Testis (tissue), 2 donors: ENCODE data around the gene SEZ6.

Experiments used
- CTCF ChIP-seq, 3 experiments: fragments of 450-650 bp in 2 of 3; fragments of 200-600 bp in 1 of 3; sonication (generic) in 1 of 3; IDR thresholded peaks; one replicate each; pipeline ENCODE4 v1.5.1; 2016 to 2019; ENCODE audit warnings: antibody characterized with exemption in 3 of 3, mild to moderate bottlenecking in 2 of 3, moderate library complexity in 1 of 3
- POLR2A ChIP-seq: fragments of 450-650 bp; IDR thresholded peaks from one replicate; pipeline ENCODE4 v1.6.1; 2017; ENCODE audit warnings: antibody characterized with exemption, mild to moderate bottlenecking, moderate library complexity

GRCh38 chr17:29034510-29034909 lies 28.7 kb upstream of the SEZ6 start:
- TF ChIP-seq CTCF (IDR thresholded peaks at IDR 0.05), result no peak
- no peak for TF ChIP-seq POLR2A
